SK-N-SH treated with all-trans-retinoic acid at 6 μM for 48 hours (cell line): Measurements from ENCODE around the gene ARHGAP9.
"Not testable (repeated sequence)": the region's sequence is repeated elsewhere in the genome, so short reads cannot be mapped to it uniquely, and the experiment has no call there.

Experiments
- ATAC-seq: fragments of 200-7000 bp; cut with Tn5 transposase; 3 replicates; pipeline ENCODE4 v1.9.1; 2020; ENCODE audit warnings: mild to moderate bottlenecking, moderate library complexity
- ARNTL ChIP-seq: fragments of 450-650 bp; formaldehyde crosslinking; IDR thresholded peaks from 2 replicates; pipeline ENCODE4 v1.5.0; 2020; ENCODE audit warnings: low read depth, mild to moderate bottlenecking, moderate library complexity, borderline replicate concordance
- BACH2 ChIP-seq: fragments of 250-450 bp; sonication (Bioruptor Pico); IDR thresholded peaks from 2 replicates; pipeline ENCODE4 v1.9.0; 2021; ENCODE audit warnings: mild to moderate bottlenecking, borderline replicate concordance
- ESRRG ChIP-seq: fragments of 250-450 bp; sonication (Bioruptor Pico); IDR thresholded peaks from 2 replicates; pipeline ENCODE4 v1.6.1; 2021; ENCODE audit warnings: mild to moderate bottlenecking
- GLIS3 ChIP-seq: fragments of 250-450 bp; sonication (Bioruptor Pico); IDR thresholded peaks from 2 replicates; pipeline ENCODE4 v1.5.0; 2020; ENCODE audit warnings: mild to moderate bottlenecking, moderate library complexity
- OSR1 ChIP-seq: fragments of 250-450 bp; sonication (Bioruptor Pico); IDR thresholded peaks from 2 replicates; pipeline ENCODE4 v1.8.0; 2022; ENCODE audit warnings: moderate library complexity, mild to moderate bottlenecking, inconsistent platforms
- PATZ1 ChIP-seq: fragments of 250-450 bp; sonication (Bioruptor Pico); IDR thresholded peaks from 2 replicates; pipeline ENCODE4 v1.8.0; 2020; ENCODE audit warnings: mild to moderate bottlenecking, moderate library complexity, borderline replicate concordance
- POU6F1 ChIP-seq: fragments of 250-450 bp; sonication (Bioruptor Pico); IDR thresholded peaks from 2 replicates; pipeline ENCODE4 v1.8.0; 2021; ENCODE audit warnings: low read depth, mild to moderate bottlenecking, moderate library complexity, borderline replicate concordance
- PPARA ChIP-seq: fragments of 250-450 bp; sonication (Bioruptor Pico); IDR thresholded peaks from 2 replicates; pipeline ENCODE4 v1.5.0; 2020; ENCODE audit warnings: mild to moderate bottlenecking, borderline replicate concordance
- ZFP3 ChIP-seq: fragments of 250-450 bp; sonication (Bioruptor Pico); IDR thresholded peaks from 2 replicates; pipeline ENCODE4 v1.5.0; 2020; ENCODE audit warnings: mild to moderate bottlenecking, moderate library complexity
- ZFP30 ChIP-seq: fragments of 450-650 bp; formaldehyde crosslinking; IDR thresholded peaks from 2 replicates; pipeline ENCODE4 v1.5.0; 2022; ENCODE audit warnings: mild to moderate bottlenecking, moderate library complexity
- ZNF565 ChIP-seq: fragments of 450-650 bp; formaldehyde crosslinking; conservative IDR thresholded peaks from 2 replicates; pipeline ENCODE4 v1.5.0; 2020; ENCODE audit warnings: low read depth, mild to moderate bottlenecking, moderate library complexity
- ZNF70 ChIP-seq: fragments of 450-650 bp; formaldehyde crosslinking; IDR thresholded peaks from 2 replicates; pipeline ENCODE4 v1.5.0; 2020; ENCODE audit warnings: mild to moderate bottlenecking, moderate library complexity
- TF ChIP-seq, protein P1 (sequence below): fragments of 250-450 bp; sonication (Bioruptor Pico); IDR thresholded peaks from 2 replicates; pipeline ENCODE4 v1.5.1; 2021; ENCODE audit warnings: mild to moderate bottlenecking, moderate library complexity
- TF ChIP-seq, protein P2 (sequence below): fragments of 250-450 bp; sonication (Bioruptor Pico); IDR thresholded peaks from 2 replicates; pipeline ENCODE4 v1.5.1; 2020; ENCODE audit warnings: low read depth, mild to moderate bottlenecking, moderate library complexity
- TF ChIP-seq, protein P3 (sequence below): fragments of 250-450 bp; sonication (Bioruptor Pico); IDR thresholded peaks from 2 replicates; pipeline ENCODE4 v1.5.0; 2020; ENCODE audit warnings: mild to moderate bottlenecking, moderate library complexity

The ARHGAP9 gene

DNA sequence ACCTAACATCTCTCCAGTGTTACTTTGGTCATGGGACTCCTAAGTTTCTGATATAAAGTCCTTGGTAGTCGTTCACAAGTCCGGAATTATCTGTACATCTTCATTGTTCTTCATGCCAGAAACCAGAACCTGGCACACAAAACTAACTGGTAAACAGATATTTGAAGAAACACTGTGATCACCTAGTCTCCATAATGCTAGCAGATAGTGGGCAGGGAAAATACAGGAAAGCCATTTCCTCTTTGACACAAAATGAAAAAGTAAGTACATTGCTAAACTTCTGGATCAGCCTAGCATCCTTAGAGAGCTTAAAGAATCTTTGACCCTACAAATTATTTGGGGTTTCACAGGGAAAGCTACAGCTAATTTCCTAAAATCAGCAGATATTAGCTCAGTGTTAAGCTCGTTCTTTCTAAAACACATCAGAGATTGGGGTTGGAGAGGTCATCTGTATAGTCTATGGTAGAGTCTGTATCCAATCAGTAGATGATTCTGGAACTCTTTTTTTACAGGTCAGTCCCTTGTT, 35.8 kb upstream of the ARHGAP9 start:
- TF ChIP-seq ZFP30 (CRISPR knock-in tag): no peak
- TF ChIP-seq, protein P1, sequence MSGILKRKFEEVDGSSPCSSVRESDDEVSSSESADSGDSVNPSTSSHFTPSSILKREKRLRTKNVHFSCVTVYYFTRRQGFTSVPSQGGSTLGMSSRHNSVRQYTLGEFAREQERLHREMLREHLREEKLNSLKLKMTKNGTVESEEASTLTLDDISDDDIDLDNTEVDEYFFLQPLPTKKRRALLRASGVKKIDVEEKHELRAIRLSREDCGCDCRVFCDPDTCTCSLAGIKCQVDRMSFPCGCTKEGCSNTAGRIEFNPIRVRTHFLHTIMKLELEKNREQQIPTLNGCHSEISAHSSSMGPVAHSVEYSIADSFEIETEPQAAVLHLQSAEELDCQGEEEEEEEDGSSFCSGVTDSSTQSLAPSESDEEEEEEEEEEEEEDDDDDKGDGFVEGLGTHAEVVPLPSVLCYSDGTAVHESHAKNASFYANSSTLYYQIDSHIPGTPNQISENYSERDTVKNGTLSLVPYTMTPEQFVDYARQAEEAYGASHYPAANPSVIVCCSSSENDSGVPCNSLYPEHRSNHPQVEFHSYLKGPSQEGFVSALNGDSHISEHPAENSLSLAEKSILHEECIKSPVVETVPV: no peak
- TF ChIP-seq POU6F1 (CRISPR knock-in tag): no peak
- no peak for TF ChIP-seq PATZ1
- TF ChIP-seq ZNF565: no peak
- no peak for TF ChIP-seq ESRRG (CRISPR knock-in tag)
- TF ChIP-seq, protein P2, sequence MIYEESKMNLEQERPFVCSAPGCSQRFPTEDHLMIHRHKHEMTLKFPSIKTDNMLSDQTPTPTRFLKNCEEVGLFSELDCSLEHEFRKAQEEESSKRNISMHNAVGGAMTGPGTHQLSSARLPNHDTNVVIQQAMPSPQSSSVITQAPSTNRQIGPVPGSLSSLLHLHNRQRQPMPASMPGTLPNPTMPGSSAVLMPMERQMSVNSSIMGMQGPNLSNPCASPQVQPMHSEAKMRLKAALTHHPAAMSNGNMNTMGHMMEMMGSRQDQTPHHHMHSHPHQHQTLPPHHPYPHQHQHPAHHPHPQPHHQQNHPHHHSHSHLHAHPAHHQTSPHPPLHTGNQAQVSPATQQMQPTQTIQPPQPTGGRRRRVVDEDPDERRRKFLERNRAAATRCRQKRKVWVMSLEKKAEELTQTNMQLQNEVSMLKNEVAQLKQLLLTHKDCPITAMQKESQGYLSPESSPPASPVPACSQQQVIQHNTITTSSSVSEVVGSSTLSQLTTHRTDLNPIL (CRISPR knock-in tag): no peak
- TF ChIP-seq BACH2 (CRISPR knock-in tag): no peak
- TF ChIP-seq, all 23 proteins: peak for 0
- no peak for ATAC-seq

- ATAC-seq: no peak
- TF ChIP-seq PATZ1 (no peak), ZNF565 (no peak), POU6F1 (CRISPR knock-in tag) (no peak), PPARA (CRISPR knock-in tag) (no peak), ZNF70 (no peak), OSR1 (CRISPR knock-in tag) (no peak), ESRRG (CRISPR knock-in tag) (no peak), GLIS3 (CRISPR knock-in tag) (no peak), ZFP3 (CRISPR knock-in tag) (no peak), ARNTL (CRISPR knock-in tag) (no peak)
- TF ChIP-seq, protein P1: no peak
- TF ChIP-seq, protein P3, sequence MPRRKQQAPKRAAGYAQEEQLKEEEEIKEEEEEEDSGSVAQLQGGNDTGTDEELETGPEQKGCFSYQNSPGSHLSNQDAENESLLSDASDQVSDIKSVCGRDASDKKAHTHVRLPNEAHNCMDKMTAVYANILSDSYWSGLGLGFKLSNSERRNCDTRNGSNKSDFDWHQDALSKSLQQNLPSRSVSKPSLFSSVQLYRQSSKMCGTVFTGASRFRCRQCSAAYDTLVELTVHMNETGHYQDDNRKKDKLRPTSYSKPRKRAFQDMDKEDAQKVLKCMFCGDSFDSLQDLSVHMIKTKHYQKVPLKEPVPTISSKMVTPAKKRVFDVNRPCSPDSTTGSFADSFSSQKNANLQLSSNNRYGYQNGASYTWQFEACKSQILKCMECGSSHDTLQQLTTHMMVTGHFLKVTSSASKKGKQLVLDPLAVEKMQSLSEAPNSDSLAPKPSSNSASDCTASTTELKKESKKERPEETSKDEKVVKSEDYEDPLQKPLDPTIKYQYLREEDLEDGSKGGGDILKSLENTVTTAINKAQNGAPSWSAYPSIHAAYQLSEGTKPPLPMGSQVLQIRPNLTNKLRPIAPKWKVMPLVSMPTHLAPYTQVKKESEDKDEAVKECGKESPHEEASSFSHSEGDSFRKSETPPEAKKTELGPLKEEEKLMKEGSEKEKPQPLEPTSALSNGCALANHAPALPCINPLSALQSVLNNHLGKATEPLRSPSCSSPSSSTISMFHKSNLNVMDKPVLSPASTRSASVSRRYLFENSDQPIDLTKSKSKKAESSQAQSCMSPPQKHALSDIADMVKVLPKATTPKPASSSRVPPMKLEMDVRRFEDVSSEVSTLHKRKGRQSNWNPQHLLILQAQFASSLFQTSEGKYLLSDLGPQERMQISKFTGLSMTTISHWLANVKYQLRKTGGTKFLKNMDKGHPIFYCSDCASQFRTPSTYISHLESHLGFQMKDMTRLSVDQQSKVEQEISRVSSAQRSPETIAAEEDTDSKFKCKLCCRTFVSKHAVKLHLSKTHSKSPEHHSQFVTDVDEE (CRISPR knock-in tag): no peak
- TF ChIP-seq, all 23 proteins: peak for 0
Measured at GRCh38 chr12:57514720-57515407, 35.2 kb upstream of the ARHGAP9 start.

GRCh38 chr12:57514246-57514645, 34.6 kb upstream of the ARHGAP9 start:
- not testable (repeated sequence) for ATAC-seq

DNA sequence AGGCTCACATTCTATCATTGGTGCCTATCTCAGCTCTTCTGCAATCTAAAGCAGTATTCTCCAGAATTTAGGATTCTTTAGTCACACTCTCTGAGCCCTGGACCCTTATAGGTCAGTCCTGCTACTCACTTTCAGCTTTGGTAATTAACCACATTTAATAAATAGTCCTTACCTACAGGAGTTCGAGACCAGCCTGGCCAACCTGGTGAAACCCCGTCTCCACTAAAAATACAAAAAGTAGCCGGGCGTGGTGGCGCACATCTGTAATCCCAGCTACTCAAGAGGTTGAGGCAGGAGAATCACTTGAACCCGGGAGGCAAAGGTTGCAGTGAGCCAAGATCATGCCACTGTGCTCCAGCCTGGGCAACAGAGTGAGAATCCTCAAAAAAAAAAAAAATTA, 34.0 kb upstream of the ARHGAP9 start:
- ATAC-seq: not testable (repeated sequence)
